LNCAP (cell line): ENCODE results near the gene TMCC2.

Source experiments
- TF ChIP-seq, protein P1 (sequence below): fragments of 450-650 bp; IDR thresholded peaks from 2 replicates; pipeline ENCODE4 v1.5.1; 2017; ENCODE audit warnings: mild to moderate bottlenecking

TMCC2 gene

DNA sequence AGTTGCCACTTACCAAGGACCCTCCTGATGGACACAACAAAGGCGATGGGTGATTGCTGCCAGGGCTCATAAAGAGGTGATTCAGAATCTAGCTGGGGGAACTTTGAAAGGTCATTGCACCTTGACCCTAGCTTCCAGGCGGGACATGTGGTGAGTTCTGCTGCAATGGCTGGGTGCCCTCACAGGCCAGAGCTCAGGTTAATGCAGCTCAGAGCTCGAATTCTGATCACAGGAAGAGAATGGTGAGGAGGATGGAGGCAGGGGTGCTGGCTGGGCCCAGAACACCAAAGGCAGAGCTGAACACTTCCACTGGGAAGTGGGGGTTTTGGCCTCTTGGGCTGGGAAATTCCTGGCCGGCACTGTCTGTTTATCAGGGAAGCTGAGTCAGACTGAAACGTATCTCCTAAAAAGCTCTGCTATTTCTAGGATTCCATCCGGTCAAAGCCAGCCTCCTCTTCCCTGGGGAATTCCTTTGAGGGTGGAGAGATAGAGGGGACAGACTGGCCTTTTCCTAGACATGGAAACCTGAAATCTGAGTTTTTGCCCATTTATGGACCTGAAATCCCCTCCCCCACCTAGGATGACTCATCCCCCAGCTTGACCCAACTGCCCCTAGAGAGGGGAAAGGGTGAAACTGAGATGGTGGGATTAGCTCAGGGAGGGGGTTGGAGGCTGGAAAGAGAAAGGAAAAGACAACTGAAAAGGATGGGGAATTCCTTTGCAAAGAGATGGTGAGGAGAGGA is 66.6 kb downstream of the TMCC2 start:
- TF ChIP-seq, protein P1, sequence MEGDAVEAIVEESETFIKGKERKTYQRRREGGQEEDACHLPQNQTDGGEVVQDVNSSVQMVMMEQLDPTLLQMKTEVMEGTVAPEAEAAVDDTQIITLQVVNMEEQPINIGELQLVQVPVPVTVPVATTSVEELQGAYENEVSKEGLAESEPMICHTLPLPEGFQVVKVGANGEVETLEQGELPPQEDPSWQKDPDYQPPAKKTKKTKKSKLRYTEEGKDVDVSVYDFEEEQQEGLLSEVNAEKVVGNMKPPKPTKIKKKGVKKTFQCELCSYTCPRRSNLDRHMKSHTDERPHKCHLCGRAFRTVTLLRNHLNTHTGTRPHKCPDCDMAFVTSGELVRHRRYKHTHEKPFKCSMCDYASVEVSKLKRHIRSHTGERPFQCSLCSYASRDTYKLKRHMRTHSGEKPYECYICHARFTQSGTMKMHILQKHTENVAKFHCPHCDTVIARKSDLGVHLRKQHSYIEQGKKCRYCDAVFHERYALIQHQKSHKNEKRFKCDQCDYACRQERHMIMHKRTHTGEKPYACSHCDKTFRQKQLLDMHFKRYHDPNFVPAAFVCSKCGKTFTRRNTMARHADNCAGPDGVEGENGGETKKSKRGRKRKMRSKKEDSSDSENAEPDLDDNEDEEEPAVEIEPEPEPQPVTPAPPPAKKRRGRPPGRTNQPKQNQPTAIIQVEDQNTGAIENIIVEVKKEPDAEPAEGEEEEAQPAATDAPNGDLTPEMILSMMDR = no peak

DNA sequence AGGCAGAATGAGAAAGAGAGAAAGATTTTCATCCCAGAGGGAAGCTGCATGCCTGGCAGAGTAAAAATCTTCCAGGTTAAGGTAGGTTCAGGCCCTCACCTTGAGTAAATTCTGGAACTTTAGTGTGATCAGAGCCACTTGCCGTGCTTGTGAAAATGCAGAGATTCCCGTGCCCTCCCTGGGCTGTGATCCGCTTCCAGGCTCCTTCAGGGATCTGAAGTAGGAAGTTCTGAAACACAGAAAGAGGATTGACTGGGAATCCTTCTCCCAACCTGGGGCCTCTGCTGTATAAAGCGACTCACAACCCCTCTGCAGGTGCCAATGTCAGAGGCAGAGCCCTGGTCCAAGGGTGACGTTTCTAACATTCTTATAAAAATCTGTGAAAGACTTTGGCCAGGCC is 67.2 kb downstream of the TMCC2 start:
- TF ChIP-seq, protein P1 = no peak

DNA sequence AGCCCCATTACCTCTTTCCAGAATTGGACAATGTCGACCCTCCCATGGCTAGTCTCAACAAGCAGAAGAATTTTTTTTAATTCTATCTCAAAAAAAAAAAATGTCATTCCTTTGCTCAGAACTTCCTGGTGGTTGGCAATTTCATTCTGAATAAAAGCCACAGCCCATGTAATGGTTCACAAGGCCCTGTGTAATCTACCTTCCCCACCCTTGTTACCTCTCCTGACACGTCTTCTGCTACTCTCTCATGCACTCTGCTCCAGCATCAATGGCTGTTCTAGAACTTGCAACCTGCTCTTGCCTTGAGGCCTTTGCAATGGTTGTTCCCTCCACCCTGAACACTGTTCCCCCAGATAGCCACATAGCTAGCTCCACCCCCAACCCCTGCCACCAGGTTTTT is 68.4 kb downstream of the TMCC2 start:
- TF ChIP-seq, protein P1 = no peak

DNA sequence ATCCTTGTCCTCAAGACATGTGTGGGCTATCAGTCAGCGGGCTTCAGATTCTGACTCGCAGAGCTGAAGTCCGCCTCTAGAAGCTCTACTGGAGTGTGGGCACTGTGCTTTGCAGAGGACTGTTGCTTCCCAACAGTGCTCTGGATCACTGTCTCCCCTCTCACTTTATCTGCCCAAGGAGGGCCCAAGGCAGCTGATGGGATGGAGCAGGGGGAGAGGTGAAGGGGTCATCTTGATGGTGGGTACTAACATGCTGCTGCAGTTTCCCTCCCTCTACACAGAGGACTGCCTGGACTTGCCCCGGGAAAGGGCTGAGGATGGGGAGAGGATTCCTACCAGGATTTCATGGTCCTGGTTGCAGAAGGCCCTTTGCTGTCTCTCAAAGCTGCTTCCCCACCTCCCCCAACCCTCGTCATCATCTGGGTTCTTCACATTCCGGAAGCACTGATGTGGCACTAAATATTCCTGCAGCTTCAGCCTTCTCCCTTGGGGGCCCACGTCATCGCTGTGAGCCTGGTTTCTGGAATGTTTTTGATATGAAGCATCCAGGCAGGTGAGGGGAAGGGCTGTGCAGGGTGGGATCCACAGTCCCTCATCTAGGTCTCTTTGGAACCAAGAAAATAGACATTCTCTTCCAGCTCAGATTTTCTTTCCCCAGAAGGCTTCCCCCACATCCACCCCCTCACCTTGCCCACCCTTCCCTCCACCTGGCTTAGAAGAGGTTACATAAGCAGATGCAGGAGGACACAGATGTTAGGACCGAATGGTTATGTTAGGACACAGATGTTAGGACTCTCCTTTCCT is 70.6 kb downstream of the TMCC2 start:
- TF ChIP-seq, protein P1 = no peak

DNA sequence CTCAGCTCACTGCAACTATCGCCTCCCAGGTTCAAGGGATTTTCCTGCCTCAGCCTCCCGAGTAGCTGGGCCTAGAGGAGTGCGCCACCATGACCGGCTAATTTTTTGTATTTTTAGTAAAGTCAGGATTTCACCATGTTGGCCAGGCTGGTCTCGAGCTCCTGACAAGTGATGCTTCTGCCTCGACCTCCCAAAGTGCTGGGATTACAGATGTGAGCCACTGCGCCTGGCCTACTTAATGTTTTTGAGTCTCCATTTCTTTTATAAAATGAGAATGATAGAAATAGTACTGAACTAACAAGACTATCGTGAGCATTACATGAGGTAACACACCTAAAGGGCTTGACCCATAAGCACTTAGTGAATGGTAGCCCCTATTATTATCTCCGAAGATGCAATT is 72.4 kb downstream of the TMCC2 start:
- TF ChIP-seq, protein P1 = no peak

DNA sequence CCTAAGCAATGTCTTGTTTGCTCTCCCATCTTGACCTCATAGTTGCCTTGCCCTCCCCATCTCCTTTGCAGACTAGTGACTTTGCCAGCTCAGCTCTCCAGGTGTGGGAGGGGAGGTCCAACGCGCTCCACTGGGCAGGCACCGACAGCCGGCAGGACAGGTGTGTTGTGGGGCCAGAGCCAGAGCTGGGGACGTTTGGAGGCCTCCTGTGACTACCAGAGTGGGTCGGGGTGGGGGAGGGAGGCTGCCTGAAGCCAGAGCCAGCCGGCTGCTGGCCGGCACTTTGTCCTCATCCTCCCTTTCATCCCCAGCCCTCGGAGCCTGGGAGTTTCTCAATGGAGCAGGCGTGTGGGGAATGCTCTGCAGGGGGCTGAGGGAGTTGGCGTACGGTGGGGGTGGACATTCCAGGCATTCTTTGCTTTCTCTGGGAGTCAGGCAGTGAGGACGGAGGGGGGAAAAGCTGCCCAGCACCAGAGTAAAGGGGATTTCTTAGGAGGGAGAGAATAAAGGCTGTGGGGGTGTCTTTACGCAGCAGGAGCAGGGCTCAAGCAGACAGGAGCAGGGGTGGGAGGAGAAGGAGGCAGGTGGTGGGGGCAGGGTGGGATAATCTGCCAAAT is 73.6 kb downstream of the TMCC2 start:
- TF ChIP-seq, protein P1 = no peak

DNA sequence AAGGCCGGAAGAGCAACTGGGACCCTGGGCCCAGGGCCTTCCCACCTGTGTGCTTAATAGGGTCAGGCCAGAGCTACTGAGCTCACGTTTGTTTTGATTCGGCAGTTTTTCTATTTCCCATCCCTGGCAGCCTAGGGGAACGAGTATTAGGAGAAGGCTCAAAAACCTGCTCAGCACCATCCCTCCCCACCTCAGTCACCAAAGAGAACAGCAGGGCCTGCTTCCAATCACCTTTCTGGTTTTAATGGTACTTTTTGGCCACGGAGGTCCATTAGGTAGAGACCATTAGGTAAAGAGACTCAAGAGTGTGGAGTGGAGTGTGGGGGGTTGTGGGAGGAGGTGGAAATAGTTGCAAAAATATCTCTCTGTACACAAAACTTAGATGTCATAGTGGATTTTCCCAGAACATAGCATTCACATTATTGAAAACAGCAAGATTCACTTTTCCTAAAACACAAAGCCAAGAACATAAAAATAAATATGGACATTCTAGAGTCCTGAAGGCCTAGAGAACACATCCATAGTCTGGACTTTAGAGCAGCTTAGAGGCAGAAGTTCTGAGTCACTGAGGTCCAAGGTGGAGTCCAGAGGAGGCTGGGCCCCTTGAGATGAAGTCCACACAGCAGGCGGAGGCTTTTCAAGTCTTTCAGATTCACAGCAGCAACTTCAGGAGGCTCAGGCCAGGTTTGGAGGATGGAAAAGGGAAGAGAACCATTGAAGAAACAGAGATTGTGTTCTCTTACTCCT is 74.3 kb downstream of the TMCC2 start:
- TF ChIP-seq, protein P1 = no peak
